IMR-90 (cell line): ENCODE data around the gene ASB14. TPM values are rescaled to one million over a fixed set of nuclear protein-coding genes. Genes with fewer than 3 reads are reported as not detected.

Experiments used
- ATAC-seq: fragments of 200-7000 bp; cut with Tn5 transposase; 2 replicates; pipeline ENCODE4 v1.9.1; 2020; ENCODE audit warnings: low read depth, mild to moderate bottlenecking, moderate library complexity
- BruUV-seq: library from RNA; stranded (reverse); fragments of 400-500 nt; replicated peaks from 2 replicates; lab custom pipeline; 2021; lab: Mats Ljungman, UMichigan
- CTCF ChIA-PET: fragments of 300-600 bp; formaldehyde crosslinking; extraction: SDS; loops from one replicate; lab custom pipeline; 2021; ENCODE audit warnings: antibody characterized with exemption; lab: Yijun Ruan, JAX
- POLR2A ChIA-PET: fragments of 300-600 bp; sonication (Branson Sonifier 250); formaldehyde crosslinking; loops from one replicate; lab custom pipeline; 2022; ENCODE audit warnings: antibody characterized with exemption; ENCODE audit not compliant: unreplicated experiment; lab: Charles Lee
- DNase-seq: peaks from one replicate; pipeline ENCODE4 v3.0.0; 2013
- H2AFZ ChIP-seq: replicated peaks from 2 replicates; pipeline ENCODE3; 2013; ENCODE audit warnings: low read length, mild to moderate bottlenecking; ENCODE audit not compliant: poor library complexity
- H2AK5ac ChIP-seq: 2 replicates; pipeline ENCODE4 v1.6.1; 2013; ENCODE audit warnings: low read depth, low read length, inconsistent platforms
- H2AK9ac ChIP-seq: replicated peaks from 2 replicates; pipeline ENCODE3; 2013; ENCODE audit warnings: mild to moderate bottlenecking, low read depth, low read length, moderate library complexity; ENCODE audit not compliant: poor library complexity
- H2BK120ac ChIP-seq: 2 replicates; pipeline ENCODE4 v1.6.1; 2013; ENCODE audit warnings: low read depth, low read length, inconsistent platforms
- H2BK15ac ChIP-seq: 3 replicates; pipeline ENCODE4 v1.6.1; 2013; ENCODE audit warnings: low read depth, low read length, inconsistent platforms
- H2BK20ac ChIP-seq: 2 replicates; pipeline ENCODE4 v1.6.1; 2013; ENCODE audit warnings: low read depth, mild to moderate bottlenecking, inconsistent platforms, low read length, moderate library complexity
- H2BK5ac ChIP-seq: 2 replicates; pipeline ENCODE4 v1.6.1; 2013; ENCODE audit warnings: mild to moderate bottlenecking, low read depth, low read length, inconsistent platforms; ENCODE audit not compliant: poor library complexity, severe bottlenecking
- H3K14ac ChIP-seq: replicated peaks from 2 replicates; pipeline ENCODE4 v1.6.1; 2013; ENCODE audit warnings: low read depth, low read length, inconsistent platforms
- H3K18ac ChIP-seq: 2 replicates; pipeline ENCODE4 v1.6.1; 2013; ENCODE audit warnings: low read depth, low read length, control low read depth
- H3K23ac ChIP-seq: 2 replicates; pipeline ENCODE4 v1.6.1; 2013; ENCODE audit warnings: low read depth, low read length, inconsistent platforms
- H3K27ac ChIP-seq: 2 replicates; pipeline ENCODE4 v1.5.1; 2013; ENCODE audit warnings: mild to moderate bottlenecking, control low read depth, low read length; ENCODE audit not compliant: insufficient read depth
- H3K27me3 ChIP-seq: 2 replicates; pipeline ENCODE4 v1.6.1; 2013; ENCODE audit warnings: low read length; ENCODE audit not compliant: control insufficient read depth, insufficient read depth
- H3K36me3 ChIP-seq: 2 replicates; pipeline ENCODE4 v1.6.1; 2013; ENCODE audit warnings: low read length, mixed read lengths; ENCODE audit not compliant: control insufficient read depth, insufficient read depth
- H3K4ac ChIP-seq: 2 replicates; pipeline ENCODE4 v1.6.1; 2013; ENCODE audit warnings: low read depth, low read length, inconsistent platforms
- H3K4me1 ChIP-seq: 2 replicates; pipeline ENCODE4 v1.6.1; 2013; ENCODE audit warnings: low read length, mixed read lengths; ENCODE audit not compliant: control insufficient read depth, insufficient read depth
- H3K4me2 ChIP-seq: 2 replicates; pipeline ENCODE4 v1.6.1; 2013; ENCODE audit warnings: low read depth, mild to moderate bottlenecking, control low read depth, low read length, moderate library complexity
- H3K4me3 ChIP-seq: 2 replicates; pipeline ENCODE4 v1.5.1; 2013; ENCODE audit warnings: low read depth, mild to moderate bottlenecking, control low read depth, low read length, moderate library complexity; ENCODE audit not compliant: insufficient read depth
- H3K56ac ChIP-seq: 2 replicates; pipeline ENCODE4 v1.6.1; 2013; ENCODE audit warnings: low read length, inconsistent platforms; ENCODE audit not compliant: insufficient read depth; ENCODE audit errors: extremely low read depth
- H3K79me1 ChIP-seq, 2 experiments: 2 replicates each; pipeline ENCODE4 v1.6.1; 2013; ENCODE audit warnings: low read length in 2 of 2, inconsistent platforms in 1 of 2, low read depth in 1 of 2
- H3K9ac ChIP-seq: 2 replicates; pipeline ENCODE4 v1.6.1; 2013; ENCODE audit warnings: low read depth, low read length, control low read depth
- H3K9me1 ChIP-seq: 2 replicates; pipeline ENCODE4 v1.6.1; 2013; ENCODE audit warnings: low read length, inconsistent platforms; ENCODE audit not compliant: insufficient read depth
- H3K9me3 ChIP-seq: 2 replicates; pipeline ENCODE4 v1.6.1; 2013; ENCODE audit warnings: low read length; ENCODE audit not compliant: control insufficient read depth, insufficient read depth
- H4K20me1 ChIP-seq: 2 replicates; pipeline ENCODE4 v1.6.1; 2013; ENCODE audit warnings: low read length, inconsistent platforms; ENCODE audit not compliant: insufficient read depth
- H4K5ac ChIP-seq: 2 replicates; pipeline ENCODE4 v1.6.1; 2013; ENCODE audit warnings: mild to moderate bottlenecking, low read depth, low read length, control low read depth
- H4K8ac ChIP-seq, 2 experiments: 2 replicates each; pipeline ENCODE4 v1.6.1; 2013; ENCODE audit warnings: low read depth in 2 of 2, low read length in 2 of 2, control low read depth in 1 of 2, inconsistent platforms in 1 of 2
- H4K91ac ChIP-seq: 2 replicates; pipeline ENCODE4 v1.6.1; 2013; ENCODE audit warnings: low read depth, low read length, inconsistent platforms; ENCODE audit not compliant: insufficient read depth
- FOS ChIP-seq: fragments of 150-350 bp; IDR thresholded peaks from 2 replicates; pipeline ENCODE4 v1.6.1; 2016; ENCODE audit warnings: low read depth, low read length
- WGBS, 2 experiments: methylation state at CpG; one replicate each; pipeline versions ENCODE4 v1.1.5 to v1.1.7; 2013; ENCODE audit warnings: missing lambda C conversion rate in 2 of 2; ENCODE audit not compliant: insufficient read length in 1 of 2; ENCODE audit errors: extremely low coverage in 2 of 2; 5-methylcytosine and 5-hydroxymethylcytosine counted together
- dilution Hi-C: fragments of 300-500 bp; cut with HindIII; formaldehyde crosslinking; loops from one replicate; pipeline ENCODE4 v1.14.3; 2018; ENCODE audit warnings: low sequenced_read_pairs; ENCODE audit not compliant: unreplicated experiment
- in situ Hi-C: fragments of 300-500 bp; cut with MboI; formaldehyde crosslinking; loops from 3 replicates; pipeline ENCODE4 v1.14.3; 2019; ENCODE audit warnings: low sequenced_read_pairs, inconsistent platforms, mixed read lengths
- intact Hi-C: fragments of 100-400 bp; cut with micrococcal nuclease; formaldehyde crosslinking; loops from 2 replicates; pipeline ENCODE4 v1.10.0; 2022
- polyA plus RNA-seq, 3 experiments: library from polyadenylated mRNA; depleted of rRNA; stranded (reverse); fragments of >200 nt; gene quantifications; 2 replicates each; pipeline ENCODE4 v1.2.3, GENCODE V29; 2012; ENCODE audit warnings: low replicate concordance in 1 of 3
- total RNA-seq: library from RNA; depleted of rRNA; stranded (reverse); fragments of >200 nt; gene quantifications from 2 replicates; pipeline ENCODE4 v1.2.3, GENCODE V29; 2012
- TF ChIP-seq, protein P1 (sequence below): fragments of 150-350 bp; IDR thresholded peaks from 2 replicates; pipeline ENCODE4 v1.6.1; 2017; ENCODE audit warnings: mild to moderate bottlenecking, antibody characterized with exemption, low read length, low read depth

The ASB14 gene
- total and polyA plus RNA-seq, 2 of the 4 experiments (the other 2 are of a cell fraction), result not detected

DNA sequence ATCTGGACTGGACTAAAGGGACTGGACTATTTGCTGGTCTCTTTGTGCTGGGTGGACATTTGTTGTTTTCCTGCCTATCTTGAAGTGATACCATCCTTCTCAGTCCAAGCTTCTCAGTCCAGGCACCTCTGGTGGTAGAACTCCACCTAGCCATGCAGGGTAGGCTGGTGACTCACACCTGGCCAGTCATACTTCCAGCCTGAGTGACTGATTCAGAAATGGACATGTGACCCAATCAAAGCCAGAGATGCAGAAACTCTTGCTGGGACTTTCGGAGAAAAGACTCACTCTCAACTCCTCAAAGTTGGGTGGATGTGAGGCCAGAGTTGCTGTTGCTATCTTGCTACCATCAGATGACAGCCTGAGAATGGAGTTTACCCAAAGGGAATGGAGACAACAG is 5.6 kb upstream of the ASB14 start:
- Histone ChIP-seq H3K79me1 (no peaks in the 10 kb centered on the region), H3K27ac (no peak overlapping the region), H3K18ac (no peak overlapping the region), H4K91ac (no peak overlapping the region), H3K27me3 (peaks cover 2% of the 10 kb centered on the region; the same call in 1 of the 2 replicates), H3K4me2 (no peak overlapping the region), H2BK15ac (no peak overlapping the region), H4K5ac (no peak overlapping the region), H3K4me3 (no peak overlapping the region), H3K14ac (no peak overlapping the region), H3K9me3 (no peaks in the 10 kb centered on the region), H3K36me3 (no peaks in the 10 kb centered on the region), H3K4ac (no peak overlapping the region), H3K23ac (no peak overlapping the region), H4K20me1 (no peaks in the 10 kb centered on the region), H3K9me1 (no peaks in the 10 kb centered on the region), H2AK5ac (no peak overlapping the region), H2BK120ac (no peak overlapping the region), H3K56ac (no peak overlapping the region), H4K8ac (no peak overlapping the region), H2AFZ (no peak overlapping the region), H3K4me1 (no peaks in the 10 kb centered on the region), H2AK9ac (no peak overlapping the region), H3K9ac (no peak overlapping the region), H2BK20ac (no peak overlapping the region), H2BK5ac (no peak overlapping the region)
- DNase-seq (peak; percentile 40), ATAC-seq (no peak)
- in situ Hi-C loops, result no loop called here
- BruUV-seq, result no TSS peak
- POLR2A ChIA-PET, result no interaction called here
- no CpG with 5 or more reads among the region's 1 CpG for WGBS, 2 experiments
- CTCF ChIA-PET, result no interaction called here
- dilution Hi-C loops, result no loop called here
- intact Hi-C loops, result no loop called here
- TF ChIP-seq FOS, result no peak
- TF ChIP-seq, protein P1, sequence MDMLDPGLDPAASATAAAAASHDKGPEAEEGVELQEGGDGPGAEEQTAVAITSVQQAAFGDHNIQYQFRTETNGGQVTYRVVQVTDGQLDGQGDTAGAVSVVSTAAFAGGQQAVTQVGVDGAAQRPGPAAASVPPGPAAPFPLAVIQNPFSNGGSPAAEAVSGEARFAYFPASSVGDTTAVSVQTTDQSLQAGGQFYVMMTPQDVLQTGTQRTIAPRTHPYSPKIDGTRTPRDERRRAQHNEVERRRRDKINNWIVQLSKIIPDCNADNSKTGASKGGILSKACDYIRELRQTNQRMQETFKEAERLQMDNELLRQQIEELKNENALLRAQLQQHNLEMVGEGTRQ, result peak; percentile 76
